HT1080 (cell line): Measurements from ENCODE around the gene AMZ2. TPM values are rescaled to one million over a fixed set of nuclear protein-coding genes. Genes with fewer than 3 reads are reported as not detected.

ENCODE experiments used
- DNase-seq: peaks from one replicate; pipeline ENCODE4 v3.0.0-alpha.2; 2015; ENCODE audit warnings: low read depth
- total RNA-seq: library from RNA; depleted of rRNA; stranded (reverse); fragments of >200 nt; shearing (Covaris generic); gene quantifications from 2 replicates; pipeline ENCODE4 v1.2.3, GENCODE V29; 2014

AMZ2 gene
- total RNA-seq, 1 experiment from 2014 or later: 62.4 TPM

GRCh38 chr17:68290268-68290954, 42.6 kb downstream of the AMZ2 start:
- no peak for DNase-seq

GRCh38 chr17:68290955-68291835, 43.4 kb downstream of the AMZ2 start, which contains the start of the genes ARSG and SLC16A6:
ARSG (plus strand) TSS chr17:68291495; CDS start chr17:68307494, 15,999 bp downstream.
SLC16A6 (minus strand) TSS chr17:68291127; CDS start chr17:68278320, 12,807 bp downstream.
- peak; percentile 55 for DNase-seq

GRCh38 chr17:68291836-68292688, 44.2 kb downstream of the AMZ2 start:
- peak; percentile 78 for DNase-seq

GRCh38 chr17:68292689-68293040, 44.8 kb downstream of the AMZ2 start:
- DNase-seq: no peak

DNA sequence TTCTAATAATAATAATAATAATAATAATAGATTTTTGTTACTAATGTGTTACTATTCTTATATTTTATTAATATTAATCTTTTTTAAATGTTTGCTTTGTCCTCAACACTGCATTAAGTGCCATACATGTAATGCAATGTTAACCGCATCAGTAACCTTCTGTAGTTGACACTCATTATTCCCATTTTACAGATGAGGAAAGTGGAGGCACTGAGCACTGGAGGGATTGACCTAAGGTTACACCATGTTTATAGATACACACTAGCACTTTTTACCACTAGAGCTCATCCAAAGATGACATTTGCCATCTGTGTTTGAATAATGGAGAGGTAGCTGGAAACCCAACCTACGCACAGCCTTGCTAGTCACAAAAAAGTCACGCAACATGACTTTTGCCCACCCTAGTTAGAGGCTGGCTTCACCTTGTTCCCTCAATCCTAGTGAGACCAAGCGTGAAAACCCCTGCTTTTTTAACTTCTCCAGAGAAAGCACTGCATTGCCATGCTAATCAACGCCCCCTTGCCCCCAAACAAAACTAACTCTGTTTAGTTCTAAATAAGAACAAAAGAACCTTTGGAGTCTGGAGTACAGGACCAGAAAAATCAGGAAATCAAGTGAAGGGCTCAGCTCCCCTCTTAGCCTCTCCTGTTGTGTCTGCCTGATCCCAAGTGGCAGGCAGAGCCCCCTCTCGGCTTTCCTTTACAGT, 45.8 kb downstream of the AMZ2 start:
- DNase-seq: no peak

DNA sequence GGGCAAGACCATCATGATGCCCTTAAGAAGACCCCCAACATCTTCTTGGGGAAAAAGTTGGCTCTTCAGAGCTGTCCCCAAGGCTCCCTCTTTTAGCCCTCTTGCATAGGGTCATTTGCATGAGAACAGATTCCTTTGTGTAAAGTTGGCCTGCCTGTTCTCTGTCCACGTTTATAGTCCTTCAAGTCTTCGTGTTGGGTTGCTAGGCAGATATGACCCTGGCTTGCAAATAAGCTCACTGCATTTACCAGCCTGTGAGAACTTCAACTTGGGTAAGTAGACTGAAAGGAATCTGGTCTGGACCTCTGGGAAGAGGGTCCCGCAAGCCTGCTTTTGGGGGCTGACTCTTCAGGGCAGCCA, 46.3 kb downstream of the AMZ2 start:
- no peak for DNase-seq

DNA sequence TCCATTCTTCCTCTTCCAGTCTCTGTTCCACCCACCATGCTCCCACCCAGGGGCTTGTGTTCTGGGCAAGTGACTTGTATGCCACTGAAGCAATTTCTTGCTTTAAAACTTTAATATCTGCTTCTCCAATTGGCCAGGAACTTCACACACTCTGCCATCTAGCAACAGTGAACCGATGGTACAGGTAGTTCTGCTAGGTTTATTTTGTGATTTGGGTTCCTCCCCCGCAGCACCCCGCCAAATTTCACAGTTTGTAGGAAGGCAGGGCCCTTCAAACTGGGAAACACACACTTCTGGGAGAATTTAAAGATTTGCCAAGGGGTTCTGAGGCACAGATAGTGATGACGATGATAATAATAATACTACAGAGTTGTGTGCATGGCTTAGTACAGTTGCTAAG, 46.8 kb downstream of the AMZ2 start:
- DNase-seq: no peak

GRCh38 chr17:68295086-68295485, 47.2 kb downstream of the AMZ2 start:
- no peak for DNase-seq

DNA sequence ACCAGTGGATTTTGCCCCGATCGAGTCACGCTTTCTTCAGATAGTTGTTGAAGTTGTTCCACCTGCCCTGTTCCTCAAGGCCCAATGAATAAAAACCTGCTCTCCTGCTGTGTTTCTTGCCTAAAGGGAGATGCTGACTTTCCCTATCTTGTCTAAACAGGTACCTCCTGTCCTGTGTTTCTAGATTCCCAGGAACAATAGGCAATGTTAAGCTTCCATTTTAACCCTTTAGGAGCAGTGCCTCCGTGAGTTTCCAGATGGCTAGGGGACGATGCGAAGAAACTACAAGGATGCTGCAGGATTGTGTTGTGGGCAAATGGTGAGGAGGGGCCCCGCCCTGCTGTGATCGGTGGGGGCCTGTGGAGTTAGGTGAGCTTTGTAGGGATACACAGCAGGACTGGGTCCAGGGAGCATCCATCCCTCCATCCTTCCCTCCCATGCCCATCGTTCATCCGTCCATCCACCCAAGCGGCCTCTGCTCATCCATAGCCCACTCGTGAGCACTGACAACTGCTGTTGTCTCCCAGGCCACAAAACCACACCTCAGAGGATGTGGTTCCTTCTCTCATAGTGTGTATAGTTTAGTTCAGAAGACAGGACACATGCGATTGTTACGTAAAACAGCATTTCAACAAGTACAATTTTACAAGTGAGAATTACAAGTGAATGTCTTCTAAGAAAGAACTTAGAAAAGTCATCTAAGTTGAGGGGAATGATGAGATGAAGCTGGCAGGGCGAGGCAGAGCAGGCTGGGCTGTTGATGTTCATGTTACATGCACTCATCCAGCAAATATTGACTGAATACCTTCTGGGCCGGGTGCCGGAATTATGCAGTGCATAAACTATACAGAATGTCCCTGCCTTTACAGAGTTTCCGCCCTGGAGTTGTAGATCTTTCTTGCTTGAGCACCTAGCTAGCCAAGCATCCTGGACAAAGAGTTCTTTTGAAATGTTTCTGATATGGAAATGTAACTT, 48.7 kb downstream of the AMZ2 start:
- no peak for DNase-seq

DNA sequence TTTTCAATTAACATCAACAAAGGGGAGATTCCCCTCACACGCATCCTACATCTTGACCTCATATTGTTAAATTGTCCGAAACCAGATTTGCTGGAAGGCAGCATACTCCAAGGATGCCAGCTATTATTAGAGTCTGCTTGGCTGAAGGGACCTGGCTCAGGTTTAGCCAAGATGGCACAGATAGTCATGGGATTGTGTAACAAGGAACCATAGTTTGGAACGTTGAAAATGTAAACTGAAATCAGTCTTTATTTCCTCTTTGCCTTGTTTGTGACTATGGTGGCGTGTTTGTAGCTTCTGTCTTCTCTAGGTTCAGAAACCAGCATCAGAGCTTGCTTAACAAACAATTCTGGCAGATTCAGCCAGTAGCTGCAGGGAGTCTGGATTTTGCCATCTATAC, 49.4 kb downstream of the AMZ2 start:
- no peak for DNase-seq

- DNase-seq: no peak
Measured at GRCh38 chr17:68298601-68299000, 50.8 kb downstream of the AMZ2 start.

GRCh38 chr17:68299817-68300216, 52.0 kb downstream of the AMZ2 start:
- DNase-seq: no peak

DNA sequence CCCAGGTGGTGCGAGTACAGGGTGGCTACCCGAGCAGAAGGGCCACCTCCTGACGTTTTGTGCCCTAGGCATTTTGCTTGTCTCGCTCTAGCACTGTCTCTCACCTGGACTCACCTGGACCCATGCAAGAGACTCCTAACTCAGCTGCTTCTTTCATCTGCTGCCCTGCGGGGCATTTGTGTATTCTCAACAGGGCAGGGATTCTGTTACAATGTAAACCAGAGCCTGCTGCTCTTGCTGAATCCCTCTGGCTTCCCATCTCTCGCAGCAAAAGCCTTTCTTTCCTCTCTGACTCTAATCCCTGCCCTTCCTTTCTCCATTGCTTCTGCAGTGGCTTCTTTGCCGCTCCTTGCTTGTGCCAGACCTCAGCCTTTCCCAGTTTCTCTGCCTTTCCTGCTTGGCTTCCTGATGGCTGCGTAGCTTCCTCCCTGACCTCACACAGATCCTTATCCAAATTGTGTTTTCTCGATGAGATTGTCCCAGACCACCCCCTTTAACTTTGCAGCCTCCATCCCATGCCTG, 53.7 kb downstream of the AMZ2 start:
- DNase-seq: no peak

DNA sequence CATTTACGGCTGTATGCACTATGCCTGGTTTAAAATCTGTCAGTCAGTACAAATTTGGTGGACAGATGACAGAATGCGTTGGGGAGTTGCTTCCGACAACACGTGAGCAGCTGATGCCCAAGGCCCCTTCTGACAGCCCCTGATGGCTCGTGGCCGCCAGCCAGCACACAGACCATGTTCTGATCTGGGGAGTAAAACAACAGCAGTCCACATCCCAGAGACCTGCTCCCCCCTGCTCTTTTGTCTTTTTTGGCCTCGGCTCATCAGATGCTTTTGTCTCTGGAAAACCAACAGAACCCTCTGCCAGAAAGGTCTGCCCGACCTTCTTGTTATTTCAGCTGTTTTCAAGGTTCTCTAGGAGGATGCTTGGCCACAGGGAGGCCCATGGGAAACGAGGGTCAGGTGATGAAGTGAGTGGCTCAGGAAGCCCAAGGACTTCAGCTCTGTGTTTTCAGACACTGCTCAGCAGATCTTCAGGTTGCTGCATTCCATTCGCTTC, 54.3 kb downstream of the AMZ2 start:
- DNase-seq: no peak

GRCh38 chr17:68302666-68303065, 54.8 kb downstream of the AMZ2 start:
- no peak for DNase-seq

GRCh38 chr17:68304706-68305105, 56.9 kb downstream of the AMZ2 start:
- DNase-seq: no peak

GRCh38 chr17:68305142-68305541, 57.3 kb downstream of the AMZ2 start:
- no peak for DNase-seq
